ENCODE results near the gene WDR83.
A peak's percentile ranks its signal among the peaks of the same experiment; 100 is the strongest.
"Not testable (repeated sequence)": the region's sequence is repeated elsewhere in the genome, so short reads cannot be mapped to it uniquely, and the experiment has no call there.

The WDR83 gene

GRCh38 chr19:12670159-12670928, 3.7 kb downstream of the WDR83 start:
- ChIA-PET POLR2A (interaction anchor here (0.5 kb wide), 1 partner anchor 200 kb away, joined by 4 read pairs; no protein-coding TSS in a partner anchor), CTCF (interaction anchor here (1.5 to 7.4 kb wide), 5 partner anchors 9 to 579 kb away, joined by 3 to 93 read pairs (median 13); no protein-coding TSS in a partner anchor)
- DNase-seq (ENCODE audit: extremely low spot score): no peak
- TF ChIP-seq, protein P1, sequence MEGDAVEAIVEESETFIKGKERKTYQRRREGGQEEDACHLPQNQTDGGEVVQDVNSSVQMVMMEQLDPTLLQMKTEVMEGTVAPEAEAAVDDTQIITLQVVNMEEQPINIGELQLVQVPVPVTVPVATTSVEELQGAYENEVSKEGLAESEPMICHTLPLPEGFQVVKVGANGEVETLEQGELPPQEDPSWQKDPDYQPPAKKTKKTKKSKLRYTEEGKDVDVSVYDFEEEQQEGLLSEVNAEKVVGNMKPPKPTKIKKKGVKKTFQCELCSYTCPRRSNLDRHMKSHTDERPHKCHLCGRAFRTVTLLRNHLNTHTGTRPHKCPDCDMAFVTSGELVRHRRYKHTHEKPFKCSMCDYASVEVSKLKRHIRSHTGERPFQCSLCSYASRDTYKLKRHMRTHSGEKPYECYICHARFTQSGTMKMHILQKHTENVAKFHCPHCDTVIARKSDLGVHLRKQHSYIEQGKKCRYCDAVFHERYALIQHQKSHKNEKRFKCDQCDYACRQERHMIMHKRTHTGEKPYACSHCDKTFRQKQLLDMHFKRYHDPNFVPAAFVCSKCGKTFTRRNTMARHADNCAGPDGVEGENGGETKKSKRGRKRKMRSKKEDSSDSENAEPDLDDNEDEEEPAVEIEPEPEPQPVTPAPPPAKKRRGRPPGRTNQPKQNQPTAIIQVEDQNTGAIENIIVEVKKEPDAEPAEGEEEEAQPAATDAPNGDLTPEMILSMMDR (IDR thresholded peaks at IDR 0.05; ENCODE audit: control extremely low read depth, extremely low read depth, low read depth, missing control alignments): no peak

- TF ChIP-seq, protein P1 (IDR thresholded peaks at IDR 0.05; ENCODE audit: control extremely low read depth, extremely low read depth, low read depth, missing control alignments): no peak
- CTCF ChIA-PET: interaction anchor here (0.6 to 7.4 kb wide), 18 partner anchors 8 to 613 kb away, joined by 3 to 93 read pairs (median 5); partner anchors contain the start of genes DHPS, ZNF490 and ZNF791
- no peak for DNase-seq (ENCODE audit: extremely low spot score)
- POLR2A ChIA-PET: interaction anchor here (0.5 to 1.7 kb wide), 4 partner anchors 9 to 213 kb away, joined by 3 to 8 read pairs (median 4); partner anchors contain the start of genes ZNF490 and ZNF791
Measured at GRCh38 chr19:12672744-12673143, 6.1 kb downstream of the WDR83 start.

GRCh38 chr19:12675399-12675798, 8.8 kb downstream of the WDR83 start:
- POLR2A ChIA-PET: no interaction called here
- TF ChIP-seq, protein P1 (IDR thresholded peaks at IDR 0.05; ENCODE audit: control extremely low read depth, extremely low read depth, low read depth, missing control alignments): no peak
- no peak for DNase-seq (ENCODE audit: extremely low spot score)
- CTCF ChIA-PET: interaction anchor here (1.5 to 3.3 kb wide), 5 partner anchors 9 to 58 kb away, joined by 3 to 16 read pairs (median 5); partner anchors contain the start of genes MAN2B1 and WDR83

- DNase-seq (ENCODE audit: extremely low spot score): no peak
- POLR2A ChIA-PET: no interaction called here
- CTCF ChIA-PET: interaction anchor here (1.0 to 3.3 kb wide), 19 partner anchors 9 to 616 kb away, joined by 3 to 16 read pairs (median 4); partner anchors contain the start of genes MAN2B1, TNPO2 and WDR83
- TF ChIP-seq, protein P1 (IDR thresholded peaks at IDR 0.05; ENCODE audit: control extremely low read depth, extremely low read depth, low read depth, missing control alignments): no peak
Measured at GRCh38 chr19:12675940-12676339, 9.3 kb downstream of the WDR83 start.

GRCh38 chr19:12676384-12676792, 9.8 kb downstream of the WDR83 start:
- peak; percentile 82 for DNase-seq (ENCODE audit: extremely low spot score)
- TF ChIP-seq, protein P1 (IDR thresholded peaks at IDR 0.05; ENCODE audit: control extremely low read depth, extremely low read depth, low read depth, missing control alignments): peak; percentile 76
- CTCF ChIA-PET: interaction anchor here (0.7 to 3.3 kb wide), 27 partner anchors 9 to 617 kb away, joined by 3 to 16 read pairs (median 4); partner anchors contain the start of genes MAN2B1, TNPO2 and WDR83
- POLR2A ChIA-PET: no interaction called here

DNA sequence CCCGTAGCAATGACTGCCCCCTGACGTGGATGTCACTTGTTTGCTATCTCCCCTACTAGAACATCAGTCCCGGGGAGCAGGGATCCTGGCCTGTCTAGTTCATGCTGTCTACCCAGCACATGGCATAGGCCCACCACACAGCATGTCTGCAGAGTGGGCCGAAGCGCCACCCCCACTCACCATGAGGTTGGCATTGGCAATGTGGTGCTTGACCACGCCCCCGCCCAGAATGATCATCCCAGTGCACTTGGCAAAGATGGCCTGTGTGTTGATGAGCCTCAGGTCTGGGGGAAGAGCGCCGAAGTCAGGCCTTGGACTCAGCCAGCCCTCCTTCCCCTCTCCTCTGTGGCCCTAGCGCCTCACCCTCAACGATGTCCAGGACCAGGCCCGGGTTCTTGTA, 10.3 kb downstream of the WDR83 start:
- TF ChIP-seq, protein P1 (IDR thresholded peaks at IDR 0.05; ENCODE audit: control extremely low read depth, extremely low read depth, low read depth, missing control alignments): no peak
- POLR2A ChIA-PET: no interaction called here
- CTCF ChIA-PET: interaction anchor here (0.7 to 3.3 kb wide), 28 partner anchors 8 to 617 kb away, joined by 3 to 16 read pairs (median 4); partner anchors contain the start of genes MAN2B1, TNPO2 and WDR83
- DNase-seq (ENCODE audit: extremely low spot score): no peak

GRCh38 chr19:12678039-12678438, 11.4 kb downstream of the WDR83 start:
- ChIA-PET POLR2A (interaction anchor here (0.5 to 0.9 kb wide), 2 partner anchors 12 to 338 kb away, joined by 3 read pairs; partner anchors contain the start of gene MAN2B1), CTCF (interaction anchor here (0.9 to 3.3 kb wide), 11 partner anchors 9 to 170 kb away, joined by 3 to 16 read pairs (median 4); partner anchors contain the start of genes GNG14, MAN2B1 and WDR83)
- not testable (repeated sequence) for DNase-seq (ENCODE audit: extremely low spot score)

Measured in GM10248 (cell line).